ENCODE data around the gene ARHGEF40.

DNA sequence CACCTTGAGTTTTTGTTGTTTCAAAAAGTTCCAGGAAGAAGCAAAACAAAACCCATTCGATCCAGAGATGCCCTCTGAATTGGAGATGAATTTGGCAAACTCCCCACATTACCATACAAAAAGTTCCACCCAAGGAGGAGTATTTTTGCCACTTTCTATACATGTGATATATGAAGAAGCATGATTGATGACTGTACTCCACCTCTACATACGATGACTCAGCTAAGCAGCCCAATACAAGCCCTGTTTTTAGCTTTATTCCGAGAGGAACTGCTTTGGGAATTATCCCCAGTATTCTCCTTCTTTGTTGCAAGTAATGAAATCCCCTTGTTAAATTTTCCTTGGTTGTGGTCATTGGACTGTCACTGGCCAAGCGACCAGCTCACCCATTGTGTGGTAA, 42.2 kb downstream of the ARHGEF40 start:
- TF ChIP-seq ETV6 (conservative IDR thresholded peaks at IDR 0.05 in 1 of 2, IDR thresholded peaks at IDR 0.05 in 1 of 2; ENCODE audit: borderline replicate concordance in 1 of 2, low read depth in 1 of 2) (no peak), MXI1 (IDR thresholded peaks at IDR 0.05; ENCODE audit: low read depth, low read length) (no peak), TCF3 (IDR thresholded peaks at IDR 0.05; ENCODE audit: borderline replicate concordance, insufficient read depth, low read depth, low read length) (no peak)
- TF ChIP-seq, protein P1, sequence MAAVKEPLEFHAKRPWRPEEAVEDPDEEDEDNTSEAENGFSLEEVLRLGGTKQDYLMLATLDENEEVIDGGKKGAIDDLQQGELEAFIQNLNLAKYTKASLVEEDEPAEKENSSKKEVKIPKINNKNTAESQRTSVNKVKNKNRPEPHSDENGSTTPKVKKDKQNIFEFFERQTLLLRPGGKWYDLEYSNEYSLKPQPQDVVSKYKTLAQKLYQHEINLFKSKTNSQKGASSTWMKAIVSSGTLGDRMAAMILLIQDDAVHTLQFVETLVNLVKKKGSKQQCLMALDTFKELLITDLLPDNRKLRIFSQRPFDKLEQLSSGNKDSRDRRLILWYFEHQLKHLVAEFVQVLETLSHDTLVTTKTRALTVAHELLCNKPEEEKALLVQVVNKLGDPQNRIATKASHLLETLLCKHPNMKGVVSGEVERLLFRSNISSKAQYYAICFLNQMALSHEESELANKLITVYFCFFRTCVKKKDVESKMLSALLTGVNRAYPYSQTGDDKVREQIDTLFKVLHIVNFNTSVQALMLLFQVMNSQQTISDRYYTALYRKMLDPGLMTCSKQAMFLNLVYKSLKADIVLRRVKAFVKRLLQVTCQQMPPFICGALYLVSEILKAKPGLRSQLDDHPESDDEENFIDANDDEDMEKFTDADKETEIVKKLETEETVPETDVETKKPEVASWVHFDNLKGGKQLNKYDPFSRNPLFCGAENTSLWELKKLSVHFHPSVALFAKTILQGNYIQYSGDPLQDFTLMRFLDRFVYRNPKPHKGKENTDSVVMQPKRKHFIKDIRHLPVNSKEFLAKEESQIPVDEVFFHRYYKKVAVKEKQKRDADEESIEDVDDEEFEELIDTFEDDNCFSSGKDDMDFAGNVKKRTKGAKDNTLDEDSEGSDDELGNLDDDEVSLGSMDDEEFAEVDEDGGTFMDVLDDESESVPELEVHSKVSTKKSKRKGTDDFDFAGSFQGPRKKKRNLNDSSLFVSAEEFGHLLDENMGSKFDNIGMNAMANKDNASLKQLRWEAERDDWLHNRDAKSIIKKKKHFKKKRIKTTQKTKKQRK (IDR thresholded peaks at IDR 0.05; ENCODE audit: low read depth, low read length): no peak
- TF ChIP-seq, protein P2, sequence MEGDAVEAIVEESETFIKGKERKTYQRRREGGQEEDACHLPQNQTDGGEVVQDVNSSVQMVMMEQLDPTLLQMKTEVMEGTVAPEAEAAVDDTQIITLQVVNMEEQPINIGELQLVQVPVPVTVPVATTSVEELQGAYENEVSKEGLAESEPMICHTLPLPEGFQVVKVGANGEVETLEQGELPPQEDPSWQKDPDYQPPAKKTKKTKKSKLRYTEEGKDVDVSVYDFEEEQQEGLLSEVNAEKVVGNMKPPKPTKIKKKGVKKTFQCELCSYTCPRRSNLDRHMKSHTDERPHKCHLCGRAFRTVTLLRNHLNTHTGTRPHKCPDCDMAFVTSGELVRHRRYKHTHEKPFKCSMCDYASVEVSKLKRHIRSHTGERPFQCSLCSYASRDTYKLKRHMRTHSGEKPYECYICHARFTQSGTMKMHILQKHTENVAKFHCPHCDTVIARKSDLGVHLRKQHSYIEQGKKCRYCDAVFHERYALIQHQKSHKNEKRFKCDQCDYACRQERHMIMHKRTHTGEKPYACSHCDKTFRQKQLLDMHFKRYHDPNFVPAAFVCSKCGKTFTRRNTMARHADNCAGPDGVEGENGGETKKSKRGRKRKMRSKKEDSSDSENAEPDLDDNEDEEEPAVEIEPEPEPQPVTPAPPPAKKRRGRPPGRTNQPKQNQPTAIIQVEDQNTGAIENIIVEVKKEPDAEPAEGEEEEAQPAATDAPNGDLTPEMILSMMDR (IDR thresholded peaks at IDR 0.05 in 2 of 3, conservative IDR thresholded peaks at IDR 0.05 in 1 of 3; ENCODE audit: control insufficient read depth in 2 of 3, extremely low read depth in 1 of 3, insufficient read depth in 1 of 3, low read depth in 3 of 3, low read length in 3 of 3): no peak

Measured in GM12878 (cell line).